ENCODE results near the gene WDCP.

DNA sequence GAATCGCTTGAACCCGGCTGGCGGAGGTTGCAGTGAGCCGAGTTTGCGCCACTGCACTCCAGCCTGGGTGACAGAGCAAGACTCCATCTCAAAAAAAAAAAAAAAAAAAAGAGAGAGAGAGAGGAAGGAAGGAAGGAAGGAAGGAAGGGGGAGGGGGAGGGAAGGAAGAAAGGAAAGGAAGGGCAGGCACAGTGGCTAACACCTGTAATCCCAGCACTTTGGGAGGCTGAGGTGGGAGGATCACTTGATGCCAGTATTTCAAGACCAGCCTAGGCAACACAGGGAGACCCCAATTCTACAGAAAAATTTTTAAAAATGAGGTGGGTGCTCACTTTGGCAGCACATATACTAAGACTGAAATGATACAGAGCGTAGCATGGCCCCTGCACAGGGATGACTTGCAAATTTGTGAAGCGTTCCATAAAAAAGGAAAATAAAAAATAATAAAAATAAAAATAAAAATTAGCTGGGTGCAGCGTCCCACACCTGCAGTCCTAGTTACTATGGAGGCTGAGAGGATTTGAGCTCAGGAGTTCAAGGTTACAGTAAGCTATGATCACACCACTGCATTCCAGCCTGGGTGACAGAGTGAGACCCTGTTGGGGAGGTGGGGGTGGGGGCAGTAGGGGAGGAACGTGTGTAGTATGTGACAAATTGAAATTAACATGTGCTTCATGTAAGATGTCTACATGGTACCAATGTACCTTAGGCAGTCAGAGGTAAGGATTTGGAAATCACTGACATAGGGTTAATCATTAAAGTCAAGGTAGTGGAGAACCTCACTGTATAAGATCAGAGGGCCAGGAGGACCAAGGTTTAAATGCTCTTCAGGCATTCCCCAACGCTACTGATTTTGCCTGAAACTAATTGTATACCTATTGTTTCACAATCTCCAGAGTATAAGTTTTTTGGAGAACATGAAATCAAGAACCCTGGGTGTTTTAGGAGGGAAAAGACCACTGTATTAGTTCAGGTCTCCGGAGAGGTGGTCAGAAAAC is 1.4 kb downstream of the WDCP start:
- TF ChIP-seq, protein P1, sequence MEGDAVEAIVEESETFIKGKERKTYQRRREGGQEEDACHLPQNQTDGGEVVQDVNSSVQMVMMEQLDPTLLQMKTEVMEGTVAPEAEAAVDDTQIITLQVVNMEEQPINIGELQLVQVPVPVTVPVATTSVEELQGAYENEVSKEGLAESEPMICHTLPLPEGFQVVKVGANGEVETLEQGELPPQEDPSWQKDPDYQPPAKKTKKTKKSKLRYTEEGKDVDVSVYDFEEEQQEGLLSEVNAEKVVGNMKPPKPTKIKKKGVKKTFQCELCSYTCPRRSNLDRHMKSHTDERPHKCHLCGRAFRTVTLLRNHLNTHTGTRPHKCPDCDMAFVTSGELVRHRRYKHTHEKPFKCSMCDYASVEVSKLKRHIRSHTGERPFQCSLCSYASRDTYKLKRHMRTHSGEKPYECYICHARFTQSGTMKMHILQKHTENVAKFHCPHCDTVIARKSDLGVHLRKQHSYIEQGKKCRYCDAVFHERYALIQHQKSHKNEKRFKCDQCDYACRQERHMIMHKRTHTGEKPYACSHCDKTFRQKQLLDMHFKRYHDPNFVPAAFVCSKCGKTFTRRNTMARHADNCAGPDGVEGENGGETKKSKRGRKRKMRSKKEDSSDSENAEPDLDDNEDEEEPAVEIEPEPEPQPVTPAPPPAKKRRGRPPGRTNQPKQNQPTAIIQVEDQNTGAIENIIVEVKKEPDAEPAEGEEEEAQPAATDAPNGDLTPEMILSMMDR (IDR thresholded peaks at IDR 0.05), result no peak
- TF ChIP-seq POLR2A (IDR thresholded peaks at IDR 0.05) (no peak), POLR2AphosphoS5 (IDR thresholded peaks at IDR 0.05) (no peak)
